ENCODE measurements around the gene TTC21A. TPM values are rescaled to one million over a fixed set of nuclear protein-coding genes. Genes with fewer than 3 reads are reported as not detected.

Gene TTC21A
- total and polyA plus RNA-seq, 2 of the 13 experiments (the other 11 are each of a cell fraction or from before 2014, with no cell fraction given) = 0.31 to 1.5 TPM

DNA sequence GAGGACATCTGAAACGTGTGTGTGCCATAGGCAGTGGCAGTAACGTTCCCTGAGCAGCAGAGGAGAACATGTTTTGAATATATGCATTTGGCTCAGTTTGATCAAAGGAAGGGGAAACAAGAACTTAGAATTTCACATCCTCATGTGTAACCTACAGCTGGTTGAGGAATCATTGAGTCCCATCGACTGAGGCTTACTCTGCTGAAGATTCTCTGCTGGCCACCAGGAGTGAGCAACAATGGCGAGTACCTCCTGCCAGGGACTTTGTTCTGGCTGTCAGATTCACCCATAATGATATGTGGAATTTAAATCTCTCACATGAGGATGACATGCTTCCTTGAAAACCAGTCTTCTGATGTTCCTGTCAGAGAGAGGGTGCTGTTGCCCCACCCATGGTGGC lies 21.3 kb upstream of the TTC21A start:
- H3K4me3 ChIP-seq (replicated peaks in 1 of 3; ENCODE audit: insufficient read depth in 1 of 3, low read depth in 2 of 3, low read length in 3 of 3) = no peak overlapping the region
- 96% methylated on average over 3 of the region's 4 CpGs for WGBS (ENCODE audit: low lambda C conversion rate)
- H3K9ac ChIP-seq (ENCODE audit: insufficient read depth, low read depth, low read length) = no peak overlapping the region
- H2AFZ ChIP-seq (ENCODE audit: low read length) = no peak overlapping the region
- POLR2A ChIA-PET = no interaction called here
- H3K36me3 ChIP-seq (replicated peaks in 1 of 2; ENCODE audit: control insufficient read depth in 1 of 2, insufficient read depth in 2 of 2, low read length in 2 of 2) = peaks cover 12 to 65% of the 10 kb centered on the region in 2 experiments; a peak in 4 of 5 replicates
- no peaks in the 10 kb centered on the region for H3K4me1 ChIP-seq (ENCODE audit: insufficient read depth, low read length)
- ATAC-seq (no peak), FAIRE-seq (no peak), DNase-seq (ENCODE audit: low spot score) (no peak)
- no peaks in the 10 kb centered on the region for H3K9me3 ChIP-seq (ENCODE audit: low read length)
- no peaks in the 10 kb centered on the region for H4K20me1 ChIP-seq (ENCODE audit: insufficient read depth, low read length)
- no peaks in the 10 kb centered on the region for H3K27me3 ChIP-seq (ENCODE audit: control insufficient read depth in 1 of 2, insufficient read depth in 2 of 2, low read length in 2 of 2)
- H3K79me2 ChIP-seq (ENCODE audit: insufficient read depth, low read length) = no peaks in the 10 kb centered on the region
- no peak for TF ChIP-seq SKI (IDR thresholded peaks at IDR 0.05; ENCODE audit: partially characterized antibody)
- TF ChIP-seq PTBP1 (IDR thresholded peaks at IDR 0.05; ENCODE audit: low read depth, low read length, poor library complexity, severe bottlenecking) = no peak
- TF ChIP-seq ZNF354B (CRISPR knock-in tag; IDR thresholded peaks at IDR 0.05) = no peak
- TF ChIP-seq, protein P1, sequence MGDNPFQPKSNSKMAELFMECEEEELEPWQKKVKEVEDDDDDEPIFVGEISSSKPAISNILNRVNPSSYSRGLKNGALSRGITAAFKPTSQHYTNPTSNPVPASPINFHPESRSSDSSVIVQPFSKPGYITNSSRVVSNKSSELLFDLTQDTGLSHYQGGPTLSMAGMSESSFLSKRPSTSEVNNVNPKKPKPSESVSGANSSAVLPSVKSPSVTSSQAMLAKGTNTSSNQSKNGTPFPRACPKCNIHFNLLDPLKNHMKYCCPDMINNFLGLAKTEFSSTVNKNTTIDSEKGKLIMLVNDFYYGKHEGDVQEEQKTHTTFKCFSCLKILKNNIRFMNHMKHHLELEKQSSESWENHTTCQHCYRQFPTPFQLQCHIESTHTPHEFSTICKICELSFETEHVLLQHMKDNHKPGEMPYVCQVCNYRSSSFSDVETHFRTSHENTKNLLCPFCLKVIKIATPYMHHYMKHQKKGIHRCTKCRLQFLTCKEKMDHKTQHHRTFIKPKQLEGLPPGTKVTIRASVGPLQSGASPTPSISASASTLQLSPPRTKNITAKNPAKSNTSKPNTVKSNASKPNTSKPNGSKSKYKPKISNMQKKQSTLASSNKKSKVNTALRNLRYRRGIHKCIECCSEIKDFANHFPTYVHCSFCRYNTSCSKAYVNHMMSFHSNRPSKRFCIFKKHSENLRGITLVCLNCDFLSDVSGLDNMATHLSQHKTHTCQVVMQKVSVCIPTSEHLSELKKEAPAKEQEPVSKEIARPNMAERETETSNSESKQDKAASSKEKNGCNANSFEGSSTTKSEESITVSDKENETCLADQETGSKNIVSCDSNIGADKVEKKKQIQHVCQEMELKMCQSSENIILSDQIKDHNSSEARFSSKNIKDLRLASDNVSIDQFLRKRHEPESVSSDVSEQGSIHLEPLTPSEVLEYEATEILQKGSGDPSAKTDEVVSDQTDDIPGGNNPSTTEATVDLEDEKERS (CRISPR knock-in tag; IDR thresholded peaks at IDR 0.05) = no peak
- TF ChIP-seq GABPA (IDR thresholded peaks at IDR 0.05; ENCODE audit: low read depth, low read length) = no peak
- TF ChIP-seq GABPA (CRISPR knock-in tag; IDR thresholded peaks at IDR 0.05; ENCODE audit: low read depth) = no peak
- no peak for TF ChIP-seq U2AF1 (optimal IDR thresholded peaks at IDR 0.05; ENCODE audit: low read depth, low read length)
- TF ChIP-seq NFIC (IDR thresholded peaks at IDR 0.05; ENCODE audit: low read length) = no peak
- TF ChIP-seq, protein P2, sequence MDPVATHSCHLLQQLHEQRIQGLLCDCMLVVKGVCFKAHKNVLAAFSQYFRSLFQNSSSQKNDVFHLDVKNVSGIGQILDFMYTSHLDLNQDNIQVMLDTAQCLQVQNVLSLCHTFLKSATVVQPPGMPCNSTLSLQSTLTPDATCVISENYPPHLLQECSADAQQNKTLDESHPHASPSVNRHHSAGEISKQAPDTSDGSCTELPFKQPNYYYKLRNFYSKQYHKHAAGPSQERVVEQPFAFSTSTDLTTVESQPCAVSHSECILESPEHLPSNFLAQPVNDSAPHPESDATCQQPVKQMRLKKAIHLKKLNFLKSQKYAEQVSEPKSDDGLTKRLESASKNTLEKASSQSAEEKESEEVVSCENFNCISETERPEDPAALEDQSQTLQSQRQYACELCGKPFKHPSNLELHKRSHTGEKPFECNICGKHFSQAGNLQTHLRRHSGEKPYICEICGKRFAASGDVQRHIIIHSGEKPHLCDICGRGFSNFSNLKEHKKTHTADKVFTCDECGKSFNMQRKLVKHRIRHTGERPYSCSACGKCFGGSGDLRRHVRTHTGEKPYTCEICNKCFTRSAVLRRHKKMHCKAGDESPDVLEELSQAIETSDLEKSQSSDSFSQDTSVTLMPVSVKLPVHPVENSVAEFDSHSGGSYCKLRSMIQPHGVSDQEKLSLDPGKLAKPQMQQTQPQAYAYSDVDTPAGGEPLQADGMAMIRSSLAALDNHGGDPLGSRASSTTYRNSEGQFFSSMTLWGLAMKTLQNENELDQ (CRISPR knock-in tag; IDR thresholded peaks at IDR 0.05; ENCODE audit: borderline replicate concordance) = no peak
- no peak for TF ChIP-seq IRF9 (CRISPR knock-in tag; IDR thresholded peaks at IDR 0.05; ENCODE audit: borderline replicate concordance)
- TF ChIP-seq ZNF841 (CRISPR knock-in tag; IDR thresholded peaks at IDR 0.05; ENCODE audit: borderline replicate concordance) = no peak
- TF ChIP-seq ZNF33A (CRISPR knock-in tag; IDR thresholded peaks at IDR 0.05; ENCODE audit: borderline replicate concordance) = no peak
- in situ Hi-C loops (cut with HindIII; ENCODE audit: extremely low pct_ligation_motif_present, low pct_unique_long_range_greater_than_20kb) = no loop called here
- no peak overlapping the region for H3K27ac ChIP-seq (ENCODE audit: extremely low read length, insufficient read depth, low read length)
- no TSS peak for BruUV-seq (replicated peaks)
- intact Hi-C loops (cut with micrococcal nuclease; ENCODE audit: unreplicated experiment) = no loop called here
- no peak overlapping the region for H3K4me2 ChIP-seq (ENCODE audit: low read depth, low read length)
- CTCF ChIA-PET (ENCODE audit: low intra/inter-chr PET ratio, low total read pairs) = no interaction called here

All from HepG2 (cell line).